HG02973 (cell line): ENCODE data around the gene MLLT10.

Experiments
- ATAC-seq: cut with Tn5 transposase; IDR thresholded peaks from one replicate; pipeline ENCODE4 v1.9.1; 2021; ENCODE audit warnings: moderate library complexity; ENCODE audit not compliant: unreplicated experiment

MLLT10 gene

DNA sequence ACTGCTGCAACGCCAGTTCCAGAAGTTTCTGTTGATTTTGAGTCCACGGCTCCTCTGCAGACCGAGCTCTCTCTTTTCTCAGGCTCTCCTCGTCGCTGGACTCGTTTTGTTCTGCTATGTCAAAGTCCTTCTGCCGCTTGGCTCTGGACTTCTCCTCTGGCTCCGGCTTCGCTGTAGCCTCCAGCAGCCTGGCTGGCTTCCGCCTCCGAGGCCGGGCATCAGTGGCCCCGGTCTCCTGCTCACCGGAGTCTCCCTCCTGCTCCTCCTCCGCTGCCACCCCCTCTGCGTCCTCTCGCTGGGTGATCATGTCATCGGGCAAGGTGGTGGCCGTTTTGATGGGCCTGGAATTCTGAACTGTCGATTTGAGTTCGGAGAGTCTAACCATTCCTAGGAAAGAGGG, 225.2 kb downstream of the MLLT10 start:
- ATAC-seq, result no peak

DNA sequence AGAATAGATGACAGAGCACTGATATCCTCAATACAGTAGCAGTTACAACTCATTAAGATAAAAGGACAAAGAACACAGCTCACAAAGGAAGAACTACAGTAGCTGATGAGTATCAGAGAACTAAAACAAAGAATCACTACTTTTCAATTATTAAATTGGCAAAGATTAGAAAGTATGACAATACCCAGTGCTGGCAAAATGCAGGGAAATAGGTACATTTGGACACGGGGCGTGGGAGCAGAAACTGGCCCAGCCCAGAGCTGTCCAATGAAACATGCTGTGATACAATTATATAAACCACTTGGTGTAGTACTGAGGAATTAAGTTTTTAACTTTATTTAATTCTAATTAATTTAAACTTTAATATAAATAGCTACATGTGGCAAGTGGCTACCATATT, 226.3 kb downstream of the MLLT10 start:
- ATAC-seq, result no peak

DNA sequence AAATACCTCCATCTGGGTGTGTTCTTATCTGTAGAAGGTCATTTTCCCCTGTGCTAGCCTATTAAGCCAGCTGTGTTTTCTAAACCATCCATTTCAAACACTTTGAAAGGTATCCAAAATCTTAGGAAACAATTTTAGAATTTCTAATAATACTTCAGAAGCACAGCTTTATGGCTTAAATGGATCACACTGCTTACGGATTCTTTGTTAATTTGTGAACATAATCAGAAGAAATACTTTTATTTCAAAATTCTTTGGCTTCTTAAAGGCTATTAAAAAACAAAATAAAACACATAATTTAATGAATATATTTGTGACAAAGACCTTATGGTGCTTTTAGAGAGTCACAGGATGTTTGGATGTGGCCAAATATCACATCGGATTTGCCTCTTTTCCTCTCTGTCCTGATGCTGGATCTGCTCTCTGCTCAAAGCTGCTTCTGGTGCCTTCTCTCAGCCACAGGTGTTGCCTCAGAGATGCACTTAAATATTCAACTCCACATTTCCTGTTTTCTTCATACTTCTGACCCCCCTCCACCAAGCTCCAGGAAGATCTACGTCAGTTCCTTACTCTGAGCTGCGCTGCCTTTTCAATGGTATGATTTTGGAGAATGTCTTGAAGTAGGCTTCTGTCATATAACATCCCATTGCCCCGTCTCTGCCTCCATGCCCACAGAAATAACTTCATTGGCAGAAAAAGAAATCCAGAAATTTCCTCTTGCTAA, 230.6 kb downstream of the MLLT10 start:
- no peak for ATAC-seq

DNA sequence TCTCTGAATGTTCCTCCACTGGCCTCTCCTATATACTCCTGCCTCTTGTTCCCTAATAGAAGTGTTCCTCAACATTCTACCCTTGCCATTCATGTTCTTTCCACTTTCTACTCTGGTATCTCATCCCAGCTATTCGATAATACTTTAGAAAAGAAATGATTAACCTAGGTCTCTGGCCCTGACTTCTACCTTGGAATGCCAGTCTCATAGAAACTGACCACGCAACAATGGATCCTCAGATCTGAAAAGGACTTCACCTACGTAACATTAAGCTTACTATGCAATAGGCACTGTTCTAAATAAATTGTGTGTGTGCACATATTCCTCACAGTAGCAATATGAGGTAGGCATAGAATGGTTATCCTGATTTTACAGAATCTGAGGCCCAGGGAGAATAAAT, 235.0 kb downstream of the MLLT10 start:
- ATAC-seq, result no peak

DNA sequence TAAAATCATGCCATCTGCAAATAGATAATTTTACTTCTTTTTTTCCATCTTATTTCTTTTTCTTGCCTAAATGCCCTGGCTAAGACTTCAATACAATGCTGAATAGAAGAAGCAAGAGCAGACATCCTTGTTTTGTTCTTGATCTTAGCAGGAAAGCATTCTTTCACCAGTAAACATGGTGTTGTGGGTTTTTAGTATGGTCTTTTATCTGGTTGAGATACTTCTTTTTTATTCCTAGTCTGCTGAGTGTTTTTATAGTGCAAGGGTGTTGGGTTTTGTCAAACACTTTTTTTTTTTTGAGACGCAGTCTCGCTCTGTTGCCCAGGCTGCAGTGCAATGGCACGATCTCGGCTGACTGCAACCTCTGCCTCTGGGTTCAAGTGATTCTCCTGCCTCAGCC, 237.2 kb downstream of the MLLT10 start:
- no peak for ATAC-seq

DNA sequence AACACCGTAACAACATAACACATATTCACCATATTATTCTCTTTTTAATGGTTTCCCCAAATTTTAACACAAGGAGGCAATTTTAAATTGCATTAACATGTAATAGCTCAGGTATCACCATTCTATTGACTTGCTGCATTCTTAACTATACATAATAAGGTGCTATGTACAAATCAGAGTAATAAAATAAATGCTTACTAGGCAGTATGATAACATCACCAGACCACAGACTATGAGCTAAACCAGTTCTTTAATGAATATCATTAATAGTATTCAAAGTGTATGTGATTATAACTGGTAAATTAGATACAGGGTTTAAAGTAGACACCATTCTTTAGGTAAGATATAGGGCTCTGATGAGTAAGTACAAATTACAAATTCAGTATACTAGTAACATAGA, 242.9 kb downstream of the MLLT10 start:
- ATAC-seq, result no peak

DNA sequence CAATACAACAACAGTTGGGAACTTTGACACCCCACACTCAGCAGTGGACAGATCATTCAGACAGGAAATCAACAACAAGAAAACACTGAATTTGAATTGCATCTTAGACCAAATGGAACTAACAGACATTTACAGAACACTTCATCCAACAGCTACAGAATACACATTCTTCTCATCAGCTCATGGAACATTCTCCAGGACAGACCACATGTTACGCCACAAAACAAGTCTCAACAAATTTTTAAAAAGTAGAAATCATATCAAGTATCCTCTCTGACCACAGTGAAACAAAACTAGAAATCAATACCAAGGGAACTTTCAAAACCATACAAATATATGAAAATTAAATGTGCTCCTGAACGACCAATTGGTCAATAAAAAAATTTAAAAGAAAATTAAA, 257.2 kb downstream of the MLLT10 start:
- ATAC-seq, result no peak
